ENCODE data around the gene CACNA2D3. TPM values are rescaled to one million over a fixed set of nuclear protein-coding genes. Genes with fewer than 3 reads are reported as not detected.
"Not testable (repeated sequence)": the region's sequence is repeated elsewhere in the genome, so short reads cannot be mapped to it uniquely, and the experiment has no call there.

Gene CACNA2D3
- total and polyA plus RNA-seq, 7 experiments from 2014 or later, result 0.27 to 4.1 TPM; not detected in 5

DNA sequence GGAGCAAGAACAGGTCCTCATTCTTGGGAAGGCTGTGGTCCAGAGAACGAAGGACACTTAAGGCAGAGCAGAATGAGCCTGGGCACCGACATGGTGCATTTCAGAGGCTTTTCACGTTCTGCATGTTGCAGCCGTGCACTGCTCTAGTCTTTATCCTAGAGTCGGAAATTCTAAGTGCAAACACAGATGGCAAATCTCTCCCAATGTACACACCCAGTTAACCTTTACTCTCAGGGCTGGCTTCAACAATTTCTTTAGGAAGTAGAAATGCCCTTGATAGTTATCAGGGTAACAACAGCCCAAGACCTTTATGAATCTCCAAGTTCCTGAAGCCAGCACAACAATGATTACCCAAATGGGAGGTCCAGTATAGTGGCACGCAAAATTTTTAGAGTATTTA lies 844.6 kb downstream of the CACNA2D3 start:
- intact Hi-C loops (cut with micrococcal nuclease), result no loop called here
- Mint-ChIP-seq H3K27ac (no peak overlapping the region), H3K9me3 (peaks cover 0 to 13% (median 3%) of the 10 kb centered on the region in 11 donors), H3K4me3 (no peak overlapping the region), H3K4me1 (no peaks in the 10 kb centered on the region), H3K36me3 (no peaks in the 10 kb centered on the region), H3K27me3 (peaks cover 0 to 5% (median 0%) of the 10 kb centered on the region in 5 donors)
- POLR2A ChIA-PET, result no interaction called here
- ATAC-seq (no peak), DNase-seq (no peak)
- Histone ChIP-seq H3K27me3 (ENCODE audit: control insufficient read depth in 2 of 2, insufficient read depth in 2 of 2, low read length in 2 of 2) (no peaks in the 10 kb centered on the region), H3K27ac (ENCODE audit: low read depth, low read length) (no peak overlapping the region), H3K36me3 (ENCODE audit: control insufficient read depth in 2 of 3, insufficient read depth in 3 of 3, low read length in 3 of 3) (no peaks in the 10 kb centered on the region), H3K4me3 (ENCODE audit: low read length) (no peak overlapping the region), H3K4me1 (ENCODE audit: control insufficient read depth in 2 of 2, insufficient read depth in 2 of 2, low read length in 2 of 2) (no peaks in the 10 kb centered on the region), H3K9me3 (ENCODE audit: control insufficient read depth in 2 of 3, low read length in 3 of 3) (no peaks in the 10 kb centered on the region)
- CTCF ChIA-PET, result no interaction called here

DNA sequence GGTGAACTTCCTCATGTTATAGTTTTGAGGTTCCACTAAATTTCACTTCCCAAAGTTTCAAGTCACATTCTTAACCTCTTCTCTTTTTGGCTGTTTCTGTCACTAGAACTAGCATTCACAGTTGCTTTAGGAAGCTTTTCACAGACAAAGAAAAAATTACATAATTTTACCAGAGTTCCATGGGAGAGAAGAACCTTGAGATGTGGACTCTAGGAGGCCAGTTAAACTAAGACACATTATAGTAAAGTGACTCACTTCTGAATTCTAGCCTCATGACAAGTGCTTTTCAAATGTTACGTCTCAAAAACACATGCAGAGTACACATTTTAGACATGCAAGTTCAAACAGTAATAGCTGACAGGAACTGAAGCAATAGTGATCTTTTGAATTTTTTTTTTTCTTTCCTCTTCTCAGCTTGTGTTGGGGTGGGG lies 845.4 kb downstream of the CACNA2D3 start:
- H3K4me3 Mint-ChIP-seq, result no peak overlapping the region
- Histone ChIP-seq H3K4me1 (ENCODE audit: control insufficient read depth in 2 of 2, insufficient read depth in 2 of 2, low read length in 2 of 2) (no peaks in the 10 kb centered on the region), H3K9me3 (ENCODE audit: control insufficient read depth in 2 of 3, low read length in 3 of 3) (no peaks in the 10 kb centered on the region), H3K4me3 (ENCODE audit: low read length) (no peak overlapping the region), H3K27me3 (ENCODE audit: control insufficient read depth in 2 of 2, insufficient read depth in 2 of 2, low read length in 2 of 2) (no peaks in the 10 kb centered on the region), H3K27ac (ENCODE audit: low read depth, low read length) (no peak overlapping the region), H3K36me3 (ENCODE audit: control insufficient read depth in 2 of 3, insufficient read depth in 3 of 3, low read length in 3 of 3) (no peaks in the 10 kb centered on the region)
- no peaks in the 10 kb centered on the region for H3K36me3 Mint-ChIP-seq
- DNase-seq (no peak), ATAC-seq (peak; percentile 64)
- H3K9me3 Mint-ChIP-seq, result peaks cover 0 to 13% (median 3%) of the 10 kb centered on the region in 11 donors
- ChIA-PET POLR2A (no interaction called here), CTCF (no interaction called here)
- peaks cover 0 to 5% (median 0%) of the 10 kb centered on the region in 5 donors for H3K27me3 Mint-ChIP-seq
- intact Hi-C loops (cut with micrococcal nuclease), result no loop called here
- H3K27ac Mint-ChIP-seq, result no peak overlapping the region
- H3K4me1 Mint-ChIP-seq, result no peaks in the 10 kb centered on the region

DNA sequence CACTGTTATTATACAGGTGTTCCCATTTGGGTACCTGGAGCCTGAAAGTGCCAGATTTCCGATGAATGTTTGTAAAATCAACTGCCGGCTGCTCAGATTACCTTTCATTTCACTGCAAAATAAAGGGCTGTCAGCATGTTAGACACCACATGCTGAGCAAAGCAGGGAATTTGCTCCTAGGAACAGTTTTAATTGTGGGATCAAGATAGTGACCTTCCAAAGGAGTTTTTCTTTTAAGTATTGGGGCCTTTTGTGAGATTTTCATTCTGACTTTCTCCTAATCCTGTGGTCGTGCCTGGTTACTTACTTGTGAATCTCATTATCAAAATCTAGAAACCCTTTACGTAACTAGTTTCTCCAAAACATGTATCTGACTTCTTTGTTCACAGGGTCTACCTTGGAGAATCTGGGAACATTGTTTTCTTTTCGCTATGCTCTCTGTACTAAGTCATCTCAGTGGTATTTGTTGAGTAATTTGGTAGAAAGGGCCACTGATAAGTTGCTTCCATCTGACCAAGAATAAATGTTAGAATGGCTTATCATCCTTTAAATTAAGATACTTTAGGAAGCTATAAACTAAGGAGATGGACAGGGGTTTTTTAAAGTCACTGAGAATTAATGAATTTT lies 846.3 kb downstream of the CACNA2D3 start:
- Mint-ChIP-seq H3K36me3 (no peaks in the 10 kb centered on the region), H3K4me3 (no peak overlapping the region), H3K9me3 (peaks cover 0 to 13% (median 3%) of the 10 kb centered on the region in 11 donors), H3K27ac (no peak overlapping the region), H3K27me3 (peaks cover 0 to 8% (median 0%) of the 10 kb centered on the region in 5 donors), H3K4me1 (no peaks in the 10 kb centered on the region)
- H3K27ac ChIP-seq (ENCODE audit: low read depth, low read length), result no peak overlapping the region
- no peaks in the 10 kb centered on the region for H3K36me3 ChIP-seq (ENCODE audit: control insufficient read depth in 2 of 3, insufficient read depth in 3 of 3, low read length in 3 of 3)
- H3K4me3 ChIP-seq (ENCODE audit: low read length), result no peak overlapping the region
- no peaks in the 10 kb centered on the region for H3K4me1 ChIP-seq (ENCODE audit: control insufficient read depth in 2 of 2, insufficient read depth in 2 of 2, low read length in 2 of 2)
- ATAC-seq (no peak), DNase-seq (no peak)
- H3K9me3 ChIP-seq (ENCODE audit: control insufficient read depth in 2 of 3, low read length in 3 of 3), result no peaks in the 10 kb centered on the region
- ChIA-PET CTCF (no interaction called here), POLR2A (no interaction called here)
- no peaks in the 10 kb centered on the region for H3K27me3 ChIP-seq (ENCODE audit: control insufficient read depth in 2 of 2, insufficient read depth in 2 of 2, low read length in 2 of 2)
- intact Hi-C loops (cut with micrococcal nuclease), result no loop called here

DNA sequence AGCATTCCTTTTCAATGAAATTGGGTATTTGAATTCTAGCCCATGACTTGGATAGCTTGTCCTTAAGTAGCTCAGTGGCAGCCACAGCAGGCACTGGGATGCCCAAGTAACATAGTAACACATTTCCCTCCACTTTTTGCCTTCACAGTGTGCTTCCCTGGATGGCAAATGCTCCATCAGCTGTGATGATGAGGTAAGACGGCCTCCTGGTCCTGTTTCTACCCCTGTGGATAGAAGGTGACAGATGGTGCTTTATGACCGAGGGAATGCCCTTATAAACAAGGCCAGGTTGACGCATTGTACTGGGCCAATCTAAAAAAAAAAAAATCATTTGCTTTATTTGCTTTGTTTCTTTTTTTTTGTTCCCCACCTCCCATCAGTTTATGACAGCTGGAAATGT lies 847.3 kb downstream of the CACNA2D3 start:
- Histone ChIP-seq H3K4me3 (ENCODE audit: low read length) (no peak overlapping the region), H3K4me1 (ENCODE audit: control insufficient read depth in 2 of 2, insufficient read depth in 2 of 2, low read length in 2 of 2) (no peaks in the 10 kb centered on the region)
- peaks cover 0 to 15% (median 5%) of the 10 kb centered on the region in 11 donors for H3K9me3 Mint-ChIP-seq

DNA sequence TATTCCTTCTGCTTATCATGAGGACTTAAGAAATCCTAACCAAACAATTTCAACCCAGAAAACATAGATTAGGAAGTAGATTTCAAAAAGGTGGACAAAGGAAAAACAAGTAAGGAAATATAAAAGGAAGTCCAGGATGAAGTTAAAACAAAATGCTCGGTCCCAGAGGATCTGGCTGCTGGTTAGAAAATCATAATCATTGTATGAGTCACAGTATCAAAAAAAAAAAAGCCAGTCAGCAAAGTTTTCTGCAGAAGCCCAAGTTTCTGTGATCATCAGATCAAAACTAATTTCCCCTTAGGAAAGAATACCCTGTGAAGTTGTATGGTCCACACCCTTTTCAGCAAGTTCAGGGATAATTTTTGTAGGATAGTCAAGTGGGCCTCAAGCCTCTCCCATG lies 848.5 kb downstream of the CACNA2D3 start:
- Mint-ChIP-seq H3K4me1 (no peaks in the 10 kb centered on the region), H3K9me3 (peaks cover 0 to 13% (median 5%) of the 10 kb centered on the region in 11 donors), H3K27ac (no peak overlapping the region), H3K36me3 (no peaks in the 10 kb centered on the region), H3K4me3 (no peak overlapping the region), H3K27me3 (peaks cover 0 to 16% (median 0%) of the 10 kb centered on the region in 5 donors)
- Histone ChIP-seq H3K27ac (ENCODE audit: low read depth, low read length) (no peak overlapping the region), H3K36me3 (ENCODE audit: control insufficient read depth in 2 of 3, insufficient read depth in 3 of 3, low read length in 3 of 3) (no peaks in the 10 kb centered on the region), H3K27me3 (ENCODE audit: control insufficient read depth in 2 of 2, insufficient read depth in 2 of 2, low read length in 2 of 2) (no peaks in the 10 kb centered on the region), H3K9me3 (ENCODE audit: control insufficient read depth in 2 of 3, low read length in 3 of 3) (no peaks in the 10 kb centered on the region), H3K4me3 (ENCODE audit: low read length) (no peak overlapping the region), H3K4me1 (ENCODE audit: control insufficient read depth in 2 of 2, insufficient read depth in 2 of 2, low read length in 2 of 2) (no peaks in the 10 kb centered on the region)
- ATAC-seq (no peak), DNase-seq (no peak)
- ChIA-PET CTCF (no interaction called here), POLR2A (no interaction called here)
- intact Hi-C loops (cut with micrococcal nuclease), result no loop called here

More for the DNA sequence above, 847.3 kb downstream of the CACNA2D3 start:
- no peak for ATAC-seq
- no peak for DNase-seq
- Histone ChIP-seq H3K36me3 (ENCODE audit: control insufficient read depth in 2 of 3, insufficient read depth in 3 of 3, low read length in 3 of 3) (no peaks in the 10 kb centered on the region), H3K9me3 (ENCODE audit: control insufficient read depth in 2 of 3, low read length in 3 of 3) (no peaks in the 10 kb centered on the region), H3K27ac (ENCODE audit: low read depth, low read length) (no peak overlapping the region), H3K27me3 (ENCODE audit: control insufficient read depth in 2 of 2, insufficient read depth in 2 of 2, low read length in 2 of 2) (no peaks in the 10 kb centered on the region)
- Mint-ChIP-seq H3K36me3 (no peaks in the 10 kb centered on the region), H3K27ac (no peak overlapping the region), H3K4me3 (no peak overlapping the region), H3K4me1 (no peaks in the 10 kb centered on the region), H3K27me3 (peaks cover 0 to 17% (median 0%) of the 10 kb centered on the region in 5 donors)
- CTCF ChIA-PET, result no interaction called here
- intact Hi-C loops (cut with micrococcal nuclease), result no loop called here
- POLR2A ChIA-PET, result interaction anchor here (0.7 kb wide), 1 partner anchor 54 kb away, joined by 3 read pairs; no protein-coding TSS in a partner anchor

DNA sequence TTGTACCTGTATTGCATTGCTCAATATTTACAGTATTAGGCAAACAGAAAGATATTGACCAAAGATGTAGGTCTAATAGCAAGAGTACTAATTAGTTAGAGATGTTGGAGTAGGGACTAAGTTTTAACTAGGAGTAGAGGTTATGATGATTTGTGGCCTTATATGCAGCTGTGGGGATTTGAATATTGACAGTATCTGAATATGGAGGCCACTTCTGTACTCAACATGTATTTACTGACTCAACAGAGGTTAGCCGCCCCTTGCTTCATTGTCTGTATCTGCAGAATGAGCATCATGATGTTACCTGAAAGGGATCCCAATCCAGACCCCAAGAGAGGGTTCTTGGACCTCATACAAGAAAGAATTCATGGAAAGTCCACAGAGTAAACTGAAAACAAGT lies 855.1 kb downstream of the CACNA2D3 start:
- Mint-ChIP-seq H3K4me1 (no peaks in the 10 kb centered on the region), H3K4me3 (no peak overlapping the region), H3K27ac (no peak overlapping the region), H3K27me3 (peaks cover 0 to 16% (median 0%) of the 10 kb centered on the region in 5 donors), H3K9me3 (peaks cover 0 to 15% (median 5%) of the 10 kb centered on the region in 11 donors), H3K36me3 (no peaks in the 10 kb centered on the region)
- peaks cover 0 to 2% of the 10 kb centered on the region in 2 donors for H3K27me3 ChIP-seq (ENCODE audit: control insufficient read depth in 2 of 2, insufficient read depth in 2 of 2, low read length in 2 of 2)
- no peaks in the 10 kb centered on the region for H3K9me3 ChIP-seq (ENCODE audit: control insufficient read depth in 2 of 3, low read length in 3 of 3)
- POLR2A ChIA-PET, result no interaction called here
- no peak overlapping the region for H3K27ac ChIP-seq (ENCODE audit: low read depth, low read length)
- DNase-seq (no peak), ATAC-seq (no peak)
- intact Hi-C loops (cut with micrococcal nuclease), result no loop called here
- H3K4me1 ChIP-seq (ENCODE audit: control insufficient read depth in 2 of 2, insufficient read depth in 2 of 2, low read length in 2 of 2), result no peaks in the 10 kb centered on the region
- H3K36me3 ChIP-seq (ENCODE audit: control insufficient read depth in 2 of 3, insufficient read depth in 3 of 3, low read length in 3 of 3), result no peaks in the 10 kb centered on the region
- CTCF ChIA-PET, result no interaction called here
- H3K4me3 ChIP-seq (ENCODE audit: low read length), result no peak overlapping the region

DNA sequence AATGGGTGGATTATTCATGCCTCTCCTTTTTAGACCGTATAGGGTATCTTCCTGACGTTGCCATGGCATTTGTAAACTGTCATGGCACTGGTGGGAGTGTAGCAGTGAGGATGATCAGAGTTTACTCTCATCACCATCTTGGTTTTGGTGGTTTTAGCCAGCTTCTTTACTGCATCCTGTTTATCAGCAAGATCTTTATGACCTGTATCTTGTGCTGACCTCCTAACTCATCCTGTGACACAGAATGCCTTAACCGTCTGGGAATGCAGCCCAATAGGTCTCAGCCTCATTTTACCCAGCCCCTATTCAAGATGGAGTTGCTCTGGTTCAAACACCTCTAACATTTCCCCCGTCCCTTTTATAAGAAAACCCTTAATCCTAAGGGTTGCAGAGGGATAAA lies 855.6 kb downstream of the CACNA2D3 start:
- H3K27ac ChIP-seq (ENCODE audit: low read depth, low read length); H3K4me3 ChIP-seq (ENCODE audit: low read length); H3K4me3 Mint-ChIP-seq; H3K36me3 Mint-ChIP-seq; intact Hi-C loops (cut with micrococcal nuclease); H3K9me3 ChIP-seq (ENCODE audit: control insufficient read depth in 2 of 3, low read length in 3 of 3); H3K4me1 ChIP-seq (ENCODE audit: control insufficient read depth in 2 of 2, insufficient read depth in 2 of 2, low read length in 2 of 2); H3K4me1 Mint-ChIP-seq; DNase-seq; H3K27ac Mint-ChIP-seq; CTCF ChIA-PET; POLR2A ChIA-PET; H3K27me3 ChIP-seq (ENCODE audit: control insufficient read depth in 2 of 2, insufficient read depth in 2 of 2, low read length in 2 of 2); H3K36me3 ChIP-seq (ENCODE audit: control insufficient read depth in 2 of 3, insufficient read depth in 3 of 3, low read length in 3 of 3); ATAC-seq: not testable (repeated sequence)
- peaks cover 0 to 16% (median 0%) of the 10 kb centered on the region in 5 donors for H3K27me3 Mint-ChIP-seq
- peaks cover 0 to 15% (median 5%) of the 10 kb centered on the region in 11 donors for H3K9me3 Mint-ChIP-seq
